Dendritic cell treated with granulocyte-macrophage colony-stimulating factor and Interleukin-4, amounts not matched to agents 40 ng/mL and 50 ng/mL, for 4 days (primary cell): ENCODE results near the gene CDKN2B-AS1.

Experiments
- H3K27ac Mint-ChIP-seq: one replicate; pipeline ENCODE4 v1.8.0; 2022; ENCODE audit warnings: mild to moderate bottlenecking, mixed read lengths
- H3K27me3 Mint-ChIP-seq: one replicate; pipeline ENCODE4 v1.8.0; 2022; ENCODE audit warnings: mild to moderate bottlenecking, mixed read lengths
- H3K36me3 Mint-ChIP-seq: one replicate; pipeline ENCODE4 v1.8.0; 2022; ENCODE audit warnings: low read depth, mixed read lengths
- H3K4me1 Mint-ChIP-seq: one replicate; pipeline ENCODE4 v1.8.0; 2022; ENCODE audit warnings: low read depth, mixed read lengths
- H3K4me3 Mint-ChIP-seq: one replicate; pipeline ENCODE4 v1.8.0; 2022; ENCODE audit warnings: mild to moderate bottlenecking, moderate library complexity, mixed read lengths
- H3K9me3 Mint-ChIP-seq: one replicate; pipeline ENCODE4 v1.8.0; 2022; ENCODE audit warnings: mixed read lengths
- intact Hi-C: fragments of 100-400 bp; cut with micrococcal nuclease; formaldehyde crosslinking; loops from one replicate; pipeline ENCODE4 v1.15.0; 2022

Gene CDKN2B-AS1

DNA sequence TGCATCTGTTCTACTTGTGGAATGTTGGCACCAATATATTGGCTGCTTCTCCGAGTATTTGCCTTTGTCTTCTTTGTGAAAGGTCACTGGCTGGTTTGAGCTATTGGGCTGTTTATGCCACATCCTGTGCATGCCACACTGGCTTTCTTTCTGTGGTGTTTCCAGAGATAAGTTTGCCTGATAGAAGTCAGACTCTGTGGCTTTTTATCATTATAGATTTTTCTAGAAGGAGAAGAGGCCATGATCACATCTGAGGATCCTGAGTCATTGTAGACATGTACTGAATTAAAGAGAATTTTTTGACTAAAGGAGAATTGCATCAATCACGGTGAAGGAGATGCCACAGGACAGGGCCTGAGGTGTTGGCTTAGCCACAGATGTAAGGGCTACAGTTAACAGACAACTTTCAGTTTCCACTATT, 41.0 kb downstream of the CDKN2B-AS1 start:
- H3K36me3 Mint-ChIP-seq = no peaks in the 10 kb centered on the region
- intact Hi-C loops = loop anchor here (5.0 to 10.0 kb wide), 3 partner anchors 129 to 419 kb away; no protein-coding TSS in a partner anchor
- H3K27ac Mint-ChIP-seq = no peak overlapping the region
- no peak overlapping the region for H3K4me3 Mint-ChIP-seq
- peaks cover 13% of the 10 kb centered on the region for H3K4me1 Mint-ChIP-seq
- no peaks in the 10 kb centered on the region for H3K27me3 Mint-ChIP-seq
- no peaks in the 10 kb centered on the region for H3K9me3 Mint-ChIP-seq

DNA sequence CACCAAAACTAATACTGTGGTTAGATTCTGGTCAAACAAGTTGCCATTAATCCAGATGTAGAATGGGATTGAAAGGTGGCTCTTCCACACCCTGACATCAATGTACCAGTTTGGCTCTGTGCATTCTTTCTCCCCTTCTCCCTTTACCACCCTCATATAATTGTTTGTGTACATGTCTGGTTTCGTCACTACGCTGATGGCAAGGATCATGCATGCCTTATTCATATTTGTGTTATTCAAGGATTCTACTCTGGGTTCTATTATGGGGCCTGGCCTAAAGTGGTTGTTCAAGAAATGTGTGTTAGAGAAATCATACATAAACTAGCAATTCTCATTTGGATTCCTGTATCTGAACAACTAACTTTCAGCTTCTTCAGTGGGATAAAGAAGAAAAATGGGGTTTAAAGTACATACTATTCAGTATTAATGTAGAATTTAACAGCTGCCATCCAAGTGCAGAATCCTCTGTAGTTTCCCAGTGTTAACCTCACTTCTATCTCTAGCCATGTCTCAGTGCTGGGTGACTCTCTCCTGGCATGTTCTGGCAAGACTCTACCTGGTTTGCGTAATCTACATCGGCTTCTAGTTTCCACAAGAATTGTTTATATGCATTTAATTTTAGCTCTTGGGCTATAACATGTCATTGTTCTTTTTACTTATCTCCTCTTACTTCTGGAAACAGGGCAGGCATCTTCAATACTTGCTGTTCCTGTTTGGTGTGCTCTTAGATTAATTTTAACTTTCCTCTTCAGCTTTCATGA, 42.5 kb downstream of the CDKN2B-AS1 start:
- peaks cover 10% of the 10 kb centered on the region for H3K4me1 Mint-ChIP-seq
- H3K9me3 Mint-ChIP-seq = no peaks in the 10 kb centered on the region
- H3K27ac Mint-ChIP-seq = no peak overlapping the region
- H3K27me3 Mint-ChIP-seq = peaks cover 3% of the 10 kb centered on the region
- no peak overlapping the region for H3K4me3 Mint-ChIP-seq
- intact Hi-C loops = loop anchor here (5.0 to 10.0 kb wide), 3 partner anchors 128 to 418 kb away; no protein-coding TSS in a partner anchor
- H3K36me3 Mint-ChIP-seq = no peaks in the 10 kb centered on the region

DNA sequence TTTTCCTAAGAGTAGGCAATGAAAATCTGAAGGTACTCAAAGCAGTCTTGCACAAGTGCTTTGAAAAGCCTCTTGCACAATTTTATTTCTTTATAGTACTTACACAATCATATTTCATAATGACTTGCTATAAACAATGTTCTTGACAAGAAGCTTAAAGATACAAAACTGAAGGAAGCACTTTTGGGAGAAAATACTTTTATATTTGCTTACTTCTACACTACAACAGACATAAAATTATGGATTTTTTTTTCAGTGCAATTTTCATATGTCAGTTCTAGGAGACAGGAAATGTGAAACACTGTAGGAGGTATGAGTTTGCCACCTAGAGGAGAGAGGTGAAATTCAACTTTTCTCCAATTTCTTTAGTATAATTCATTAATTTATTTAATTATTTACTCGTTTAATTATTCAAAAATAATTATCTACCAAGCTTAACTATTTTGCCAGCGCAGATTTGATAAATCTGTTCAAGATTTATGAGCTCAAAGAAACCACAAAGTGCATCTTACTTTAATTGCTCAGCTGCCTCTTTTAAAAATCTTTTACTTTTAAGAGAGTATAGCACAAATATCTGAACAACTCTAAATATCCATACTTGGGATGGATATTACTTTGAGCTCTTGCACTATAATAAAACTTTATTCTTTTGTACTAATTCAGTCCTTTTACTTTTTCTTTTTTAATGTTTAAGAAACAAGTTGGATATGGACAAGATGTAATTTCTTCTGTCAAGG, 43.5 kb downstream of the CDKN2B-AS1 start:
- peaks cover 6% of the 10 kb centered on the region for H3K27me3 Mint-ChIP-seq
- intact Hi-C loops = loop anchor here (5.0 to 10.0 kb wide), 3 partner anchors 127 to 417 kb away; no protein-coding TSS in a partner anchor
- no peak overlapping the region for H3K4me3 Mint-ChIP-seq
- no peaks in the 10 kb centered on the region for H3K36me3 Mint-ChIP-seq
- H3K27ac Mint-ChIP-seq = no peak overlapping the region
- no peaks in the 10 kb centered on the region for H3K9me3 Mint-ChIP-seq
- peaks cover 6% of the 10 kb centered on the region for H3K4me1 Mint-ChIP-seq

DNA sequence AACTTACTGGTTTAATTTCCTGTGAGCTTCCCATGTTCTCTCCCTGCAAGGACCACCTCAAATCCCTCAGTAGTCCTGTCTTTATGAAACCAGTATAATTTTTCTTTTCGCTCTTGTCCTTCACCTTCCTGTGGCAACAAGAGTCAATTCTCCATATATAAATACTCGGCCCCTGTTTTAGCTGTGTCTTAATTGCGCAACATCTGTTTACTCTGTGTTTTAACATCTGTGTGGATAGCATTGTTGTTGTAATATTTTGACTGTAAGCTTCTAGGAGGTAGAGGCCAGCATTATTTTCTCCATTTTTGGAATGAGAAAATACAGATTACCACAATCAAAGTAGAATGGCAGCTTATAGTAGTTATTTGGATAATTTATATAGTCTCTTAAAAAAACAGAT, 44.7 kb downstream of the CDKN2B-AS1 start:
- H3K36me3 Mint-ChIP-seq = no peaks in the 10 kb centered on the region
- no peak overlapping the region for H3K4me3 Mint-ChIP-seq
- H3K4me1 Mint-ChIP-seq = peaks cover 6% of the 10 kb centered on the region
- H3K9me3 Mint-ChIP-seq = no peaks in the 10 kb centered on the region
- no peak overlapping the region for H3K27ac Mint-ChIP-seq
- H3K27me3 Mint-ChIP-seq = peaks cover 9% of the 10 kb centered on the region
- intact Hi-C loops = loop anchor here (5.0 to 10.0 kb wide), 3 partner anchors 126 to 416 kb away; no protein-coding TSS in a partner anchor

DNA sequence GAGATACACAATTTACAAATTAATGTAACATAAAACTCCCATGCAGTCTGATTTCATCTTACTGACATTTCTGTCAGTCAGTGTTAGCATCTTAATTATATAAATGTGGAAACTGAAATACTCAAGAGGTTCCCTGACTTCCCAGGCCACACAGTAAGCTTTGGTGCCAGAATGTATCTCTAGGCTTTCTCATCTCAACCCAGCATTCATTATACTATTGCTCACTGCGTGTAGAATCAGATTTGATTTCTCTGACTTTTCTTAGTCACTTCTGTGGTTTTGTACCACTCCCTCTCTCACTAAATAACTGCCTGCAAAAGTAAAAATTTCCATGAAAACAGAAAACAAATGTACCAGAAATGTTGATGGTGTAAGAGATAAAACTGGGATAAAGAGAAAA, 46.2 kb downstream of the CDKN2B-AS1 start:
- Mint-ChIP-seq H3K4me1 (peaks cover 5% of the 10 kb centered on the region), H3K36me3 (no peaks in the 10 kb centered on the region), H3K4me3 (no peak overlapping the region), H3K27me3 (peaks cover 12% of the 10 kb centered on the region), H3K27ac (no peak overlapping the region), H3K9me3 (no peaks in the 10 kb centered on the region)
- intact Hi-C loops = no loop called here

DNA sequence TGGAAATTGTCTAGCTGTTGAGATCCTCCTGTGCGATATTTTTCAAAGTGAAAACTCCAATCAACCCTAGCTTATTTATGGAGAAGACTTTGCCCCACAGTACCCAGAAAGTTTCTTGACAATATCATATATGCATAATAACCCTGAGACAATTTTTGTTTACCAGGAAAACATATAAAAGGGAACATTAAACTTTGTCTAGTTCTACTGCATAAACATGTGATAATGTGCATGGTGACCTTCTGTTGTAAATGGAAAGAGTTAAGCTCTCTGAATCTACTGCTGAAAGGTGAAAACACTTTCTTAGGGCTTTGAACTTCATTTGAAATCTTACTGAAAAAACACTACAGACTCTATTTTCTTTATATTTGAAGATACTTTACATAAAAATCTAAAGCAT, 46.8 kb downstream of the CDKN2B-AS1 start:
- H3K27ac Mint-ChIP-seq = no peak overlapping the region
- peaks cover 13% of the 10 kb centered on the region for H3K27me3 Mint-ChIP-seq
- H3K9me3 Mint-ChIP-seq = no peaks in the 10 kb centered on the region
- peaks cover 5% of the 10 kb centered on the region for H3K4me1 Mint-ChIP-seq
- intact Hi-C loops = no loop called here
- no peak overlapping the region for H3K4me3 Mint-ChIP-seq
- no peaks in the 10 kb centered on the region for H3K36me3 Mint-ChIP-seq

DNA sequence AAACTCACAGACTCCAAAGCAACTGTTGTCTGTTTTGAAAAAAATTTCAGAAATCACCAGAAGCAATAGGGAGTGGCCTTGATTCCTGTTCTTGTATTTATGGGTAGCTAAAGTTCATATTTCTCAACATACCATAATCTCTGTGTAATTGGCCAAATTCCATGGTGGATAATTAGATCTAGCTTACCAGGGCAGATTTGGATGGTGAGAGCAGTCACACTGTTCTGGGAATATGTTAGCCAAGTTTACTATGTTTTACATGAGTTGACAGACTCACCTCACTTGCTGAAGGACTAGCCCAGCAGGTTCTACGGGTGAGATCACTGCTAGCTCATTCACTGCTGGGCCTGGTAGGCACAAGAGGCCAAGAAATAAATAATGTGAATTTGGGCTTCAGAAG, 47.2 kb downstream of the CDKN2B-AS1 start:
- Mint-ChIP-seq H3K4me3 (no peak overlapping the region), H3K36me3 (no peaks in the 10 kb centered on the region), H3K27me3 (peaks cover 16% of the 10 kb centered on the region), H3K27ac (no peak overlapping the region), H3K4me1 (peaks cover 5% of the 10 kb centered on the region), H3K9me3 (no peaks in the 10 kb centered on the region)
- intact Hi-C loops = no loop called here

DNA sequence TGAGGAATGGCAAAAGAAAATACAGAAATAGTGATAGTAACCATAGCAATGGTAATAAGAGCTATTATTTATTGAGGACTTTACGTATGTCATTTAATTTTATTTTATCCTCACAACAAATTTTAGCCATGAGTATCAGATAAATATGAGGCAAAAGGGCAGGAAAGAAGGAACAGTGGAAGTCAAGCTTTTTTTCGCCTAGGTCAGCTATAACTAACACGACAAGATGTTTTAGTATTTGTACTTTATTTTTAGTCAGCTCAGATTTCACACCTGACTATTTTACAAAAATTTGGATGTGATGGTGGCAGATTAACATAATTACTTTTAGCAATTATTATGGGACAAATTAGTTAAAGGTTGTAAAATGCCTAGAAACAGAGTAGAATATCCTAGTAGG, 49.3 kb downstream of the CDKN2B-AS1 start:
- Mint-ChIP-seq H3K27me3 (peaks cover 18% of the 10 kb centered on the region), H3K9me3 (no peaks in the 10 kb centered on the region)
- intact Hi-C loops = no loop called here

DNA sequence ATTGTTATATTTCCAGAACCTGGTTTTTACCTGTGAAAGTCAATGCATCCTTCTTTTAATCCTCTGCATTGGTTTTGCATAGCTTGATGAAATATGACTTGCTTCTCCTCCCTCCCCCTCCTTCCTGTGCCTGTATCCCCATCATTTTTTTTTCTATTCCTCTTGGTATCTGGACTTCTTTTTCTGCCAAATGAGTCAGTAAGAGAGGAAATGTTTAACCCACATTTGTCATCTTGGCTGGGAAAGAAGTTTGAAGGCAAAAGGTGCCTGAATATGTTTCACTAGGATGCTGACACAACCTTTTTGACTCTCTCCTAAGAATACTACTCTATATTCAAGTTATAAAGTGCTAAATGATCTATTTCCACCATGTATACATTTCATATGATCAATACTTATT, 50.0 kb downstream of the CDKN2B-AS1 start:
- H3K27ac Mint-ChIP-seq = no peak overlapping the region
- intact Hi-C loops = no loop called here
- no peaks in the 10 kb centered on the region for H3K36me3 Mint-ChIP-seq
- H3K4me3 Mint-ChIP-seq = no peak overlapping the region
- H3K4me1 Mint-ChIP-seq = peaks cover 5% of the 10 kb centered on the region
- H3K27me3 Mint-ChIP-seq = peaks cover 18% of the 10 kb centered on the region
- no peaks in the 10 kb centered on the region for H3K9me3 Mint-ChIP-seq

More for the DNA sequence above, 49.3 kb downstream of the CDKN2B-AS1 start:
- no peaks in the 10 kb centered on the region for H3K36me3 Mint-ChIP-seq
- H3K4me3 Mint-ChIP-seq = no peak overlapping the region
- no peak overlapping the region for H3K27ac Mint-ChIP-seq
- H3K4me1 Mint-ChIP-seq = peaks cover 5% of the 10 kb centered on the region

DNA sequence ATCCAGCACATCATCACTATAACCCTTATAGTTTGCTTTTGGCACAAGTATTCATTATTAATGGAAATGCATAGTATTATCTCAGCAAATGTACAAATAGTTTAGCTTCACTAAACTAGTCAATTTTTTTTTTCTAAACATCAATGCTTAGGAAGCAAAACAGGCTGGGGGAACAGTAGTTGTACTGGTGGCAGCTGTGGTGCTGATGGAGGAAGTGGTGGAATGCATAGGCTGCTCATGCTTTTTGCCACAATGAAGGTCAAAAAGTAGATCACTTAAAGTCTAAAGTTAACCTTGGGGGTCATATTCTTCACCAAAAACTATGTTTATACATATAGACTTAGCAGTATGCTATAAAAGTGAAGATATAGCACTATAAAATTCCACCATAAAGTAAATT, 50.8 kb downstream of the CDKN2B-AS1 start:
- Mint-ChIP-seq H3K27ac (no peak overlapping the region), H3K36me3 (no peaks in the 10 kb centered on the region), H3K4me3 (no peak overlapping the region), H3K27me3 (peaks cover 18% of the 10 kb centered on the region), H3K9me3 (no peaks in the 10 kb centered on the region), H3K4me1 (peaks cover 7% of the 10 kb centered on the region)
- intact Hi-C loops = no loop called here

DNA sequence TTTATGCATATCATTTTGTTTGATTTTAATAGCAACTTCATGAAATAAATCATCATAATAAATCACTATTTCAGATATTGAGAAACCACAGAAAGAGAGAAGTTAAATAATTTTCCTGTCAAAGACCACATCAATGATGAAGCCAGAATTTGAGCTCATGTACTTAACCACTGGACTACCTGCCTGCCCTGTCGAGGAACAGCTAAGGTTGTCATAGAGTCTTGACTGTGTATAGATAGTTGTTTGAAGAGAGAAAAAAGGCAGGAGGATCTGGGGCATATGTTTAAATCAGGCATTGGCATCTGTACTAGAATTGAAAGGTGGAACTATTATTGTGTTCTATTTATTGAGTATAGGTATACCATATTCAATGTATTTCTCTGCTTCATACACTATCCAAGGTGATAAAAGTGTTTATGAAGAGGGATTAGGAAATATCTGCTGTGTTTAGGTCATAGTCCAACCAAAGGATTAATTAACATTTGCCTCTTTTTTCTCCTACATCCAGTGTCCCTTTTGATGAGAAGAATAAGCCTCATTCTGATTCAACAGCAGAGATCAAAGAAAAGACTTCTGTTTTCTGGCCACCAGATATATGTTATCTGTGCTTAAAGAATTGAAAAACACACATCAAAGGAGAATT, 51.8 kb downstream of the CDKN2B-AS1 start:
- Mint-ChIP-seq H3K27ac (no peak overlapping the region), H3K27me3 (peaks cover 15% of the 10 kb centered on the region), H3K4me3 (no peak overlapping the region), H3K9me3 (no peaks in the 10 kb centered on the region), H3K36me3 (no peaks in the 10 kb centered on the region), H3K4me1 (peaks cover 16% of the 10 kb centered on the region)
- intact Hi-C loops = no loop called here

DNA sequence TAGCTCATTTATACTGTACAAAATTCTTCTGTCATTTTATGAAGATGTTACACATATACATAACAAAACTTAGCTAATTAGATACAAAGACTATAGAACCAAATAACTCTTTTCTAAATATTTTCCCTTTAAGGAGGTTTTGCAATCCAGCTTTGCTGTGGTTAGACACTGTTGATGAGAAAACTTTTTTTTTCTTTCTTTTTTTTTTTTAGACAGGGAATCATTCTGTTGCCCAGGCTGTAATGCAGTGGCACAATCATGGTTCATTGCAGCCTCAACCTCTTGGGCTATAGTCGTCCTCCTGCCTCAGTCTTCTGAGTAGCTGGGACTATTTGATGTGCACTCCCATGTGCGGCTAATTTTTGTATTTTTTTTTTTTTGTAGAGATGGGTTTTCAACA, 53.0 kb downstream of the CDKN2B-AS1 start:
- Mint-ChIP-seq H3K4me3 (no peak overlapping the region), H3K27me3 (peaks cover 12% of the 10 kb centered on the region)

DNA sequence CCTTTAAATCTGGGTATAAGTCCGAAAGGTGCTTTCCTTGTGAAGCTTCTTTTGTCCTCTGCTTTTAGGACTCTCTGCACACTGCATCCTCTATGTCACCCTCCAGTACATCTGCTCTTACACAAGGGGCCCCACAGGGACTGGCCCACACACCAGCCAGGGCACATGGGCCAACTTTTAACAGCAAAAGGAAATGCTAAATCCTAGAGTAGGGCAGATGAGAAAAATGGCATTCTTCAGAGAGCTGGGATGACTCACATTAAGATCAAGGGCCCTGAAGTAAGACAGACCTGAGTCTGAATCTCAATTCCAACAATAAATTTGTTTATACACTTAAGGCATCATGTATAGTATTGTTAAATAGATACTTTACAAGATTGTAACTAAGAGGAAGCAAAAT, 54.8 kb downstream of the CDKN2B-AS1 start:
- Mint-ChIP-seq H3K9me3 (no peaks in the 10 kb centered on the region), H3K36me3 (no peaks in the 10 kb centered on the region), H3K4me1 (peaks cover 15% of the 10 kb centered on the region), H3K4me3 (no peak overlapping the region), H3K27ac (no peak overlapping the region), H3K27me3 (peaks cover 9% of the 10 kb centered on the region)
- intact Hi-C loops = no loop called here

More for the DNA sequence above, 53.0 kb downstream of the CDKN2B-AS1 start:
- no peaks in the 10 kb centered on the region for H3K36me3 Mint-ChIP-seq
- no peak overlapping the region for H3K27ac Mint-ChIP-seq
- H3K9me3 Mint-ChIP-seq = no peaks in the 10 kb centered on the region
- H3K4me1 Mint-ChIP-seq = peaks cover 16% of the 10 kb centered on the region
- intact Hi-C loops = no loop called here

DNA sequence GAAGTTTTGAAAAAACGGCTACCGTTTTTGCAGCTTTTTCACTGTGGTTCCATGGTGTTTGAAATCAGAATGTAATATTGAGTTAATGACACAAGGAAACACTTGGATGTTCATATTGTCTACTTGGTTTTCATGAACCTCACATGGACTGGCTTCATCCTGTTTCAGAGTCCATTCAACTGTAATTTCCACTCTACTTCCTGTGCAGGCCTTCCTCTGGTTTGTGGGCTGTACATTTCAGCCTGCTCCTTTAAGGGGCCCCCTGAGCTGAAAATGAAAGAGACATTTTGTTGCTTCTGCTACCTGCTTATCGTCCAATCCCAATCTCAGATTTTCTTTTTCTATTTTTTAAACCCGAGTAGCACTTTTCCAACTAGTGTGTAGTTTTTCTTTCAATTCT, 56.3 kb downstream of the CDKN2B-AS1 start:
- Mint-ChIP-seq H3K36me3 (no peaks in the 10 kb centered on the region), H3K27ac (no peak overlapping the region), H3K27me3 (peaks cover 6% of the 10 kb centered on the region), H3K4me3 (no peak overlapping the region), H3K4me1 (peaks cover 11% of the 10 kb centered on the region), H3K9me3 (no peaks in the 10 kb centered on the region)
- intact Hi-C loops = no loop called here
